ENCODE measurements around the gene MCTP1. TPM values are rescaled to one million over a fixed set of nuclear protein-coding genes. Genes with fewer than 3 reads are reported as not detected.

Gene MCTP1
- total and polyA plus RNA-seq, 2 experiments from 2014 or later, result 0.23 TPM; not detected in 1

DNA sequence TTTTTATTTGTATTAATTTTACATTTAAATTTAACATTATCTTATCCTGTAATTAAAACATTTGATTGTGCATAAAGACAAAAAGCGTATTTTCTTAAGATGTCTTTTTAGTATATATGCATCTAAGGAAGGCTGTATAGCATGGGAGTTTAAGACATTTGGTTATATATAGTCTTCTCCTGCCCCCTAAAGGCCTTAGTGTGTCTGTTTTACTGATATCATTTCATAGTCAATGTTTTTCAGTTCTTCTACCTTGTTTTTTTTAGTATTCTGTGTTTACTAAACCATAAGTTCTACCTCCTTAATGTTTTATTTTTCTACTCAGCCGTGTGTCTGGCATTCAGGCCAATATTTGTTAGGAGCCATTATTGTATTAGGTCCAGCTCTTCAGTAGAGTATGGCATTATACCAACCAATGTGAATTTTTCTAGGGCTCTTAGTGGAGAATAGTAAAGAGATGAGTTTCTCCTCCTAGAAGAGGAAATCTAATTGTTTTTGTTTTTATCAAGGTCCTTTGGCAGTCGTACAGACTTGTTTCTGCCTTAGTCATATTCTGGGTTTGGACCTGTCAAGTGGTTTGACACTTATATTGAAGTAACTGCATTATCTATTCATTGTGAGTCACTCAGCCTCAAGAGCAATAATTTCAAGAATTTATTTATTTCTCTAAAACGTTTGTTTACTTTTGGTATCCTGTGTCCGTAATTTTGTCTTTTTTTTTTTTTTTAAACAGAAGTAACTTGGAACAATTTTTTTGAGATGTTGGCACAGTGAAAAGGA is 591.7 kb downstream of the MCTP1 start:
- DNase-seq, result peak; percentile 90
- in situ Hi-C loops (cut with MboI), result no loop called here
- no peak overlapping the region for H2AFZ ChIP-seq
- H3F3A ChIP-seq (ENCODE audit: insufficient read depth), result peaks cover 18% of the 10 kb centered on the region
- H3K27ac ChIP-seq, result no peak overlapping the region
- no peaks in the 10 kb centered on the region for H3K9me2 ChIP-seq (ENCODE audit: insufficient read depth)
- no peaks in the 10 kb centered on the region for H3K27me3 ChIP-seq (replicated peaks; ENCODE audit: insufficient read depth)
- H3K4me3 ChIP-seq, result peak overlapping the region; percentile 27
- H4K20me1 ChIP-seq (ENCODE audit: insufficient read depth), result no peaks in the 10 kb centered on the region
- peak overlapping the region; percentile 76 for H3K4me2 ChIP-seq (ENCODE audit: unreplicated experiment)
- H3K79me2 ChIP-seq (ENCODE audit: insufficient read depth), result no peaks in the 10 kb centered on the region
- H3K36me3 ChIP-seq (ENCODE audit: low read depth), result no peaks in the 10 kb centered on the region
- H3K4me1 ChIP-seq (ENCODE audit: insufficient read depth), result peaks cover 40% of the 10 kb centered on the region
- WGBS, 2 experiments (ENCODE audit: low coverage in 1 of 2, low lambda C conversion rate in 2 of 2, missing lambda C conversion rate in 2 of 2), result 16 to 20% methylated on average over 5 of the region's 5 CpGs
- no peak overlapping the region for H3K9ac ChIP-seq
- TF ChIP-seq EZH2phosphoT487 (IDR thresholded peaks at IDR 0.05; ENCODE audit: insufficient read depth, low read depth) (0 out of 2 replicates have a peak, but pooled peaks have one; percentile 49), EZH2 (IDR thresholded peaks at IDR 0.05; ENCODE audit: insufficient read depth, poor library complexity, severe bottlenecking) (no peak)
- no peaks in the 10 kb centered on the region for H3K9me3 ChIP-seq (ENCODE audit: low read depth)

DNA sequence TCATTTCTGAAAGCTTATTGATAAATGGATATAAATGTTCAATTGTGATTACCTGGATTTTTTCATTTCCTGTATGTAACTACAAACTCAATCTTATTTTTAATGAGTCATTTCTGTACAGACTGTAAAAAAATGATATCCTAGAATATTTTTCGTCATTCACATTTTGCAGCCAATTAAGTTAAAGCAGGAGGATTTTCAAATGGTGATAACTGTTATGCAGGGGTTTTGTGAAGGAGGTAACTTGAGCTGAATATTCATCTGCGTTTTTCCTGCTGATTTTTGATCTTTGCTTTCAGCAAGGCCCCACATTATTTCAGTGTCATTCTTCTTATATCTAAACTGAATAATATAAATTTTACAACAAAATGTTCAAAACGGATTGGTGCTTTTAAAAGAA is 592.3 kb downstream of the MCTP1 start:
- peak overlapping the region; percentile 76 for H3K4me2 ChIP-seq (ENCODE audit: unreplicated experiment)
- TF ChIP-seq EZH2 (IDR thresholded peaks at IDR 0.05; ENCODE audit: insufficient read depth, poor library complexity, severe bottlenecking) (no peak), EZH2phosphoT487 (IDR thresholded peaks at IDR 0.05; ENCODE audit: insufficient read depth, low read depth) (no peak)
- H3K79me2 ChIP-seq (ENCODE audit: insufficient read depth), result no peaks in the 10 kb centered on the region
- no peaks in the 10 kb centered on the region for H4K20me1 ChIP-seq (ENCODE audit: insufficient read depth)
- no peak overlapping the region for H3K27ac ChIP-seq
- no peaks in the 10 kb centered on the region for H3K9me2 ChIP-seq (ENCODE audit: insufficient read depth)
- DNase-seq, result no peak
- H3F3A ChIP-seq (ENCODE audit: insufficient read depth), result peaks cover 18% of the 10 kb centered on the region
- H3K36me3 ChIP-seq (ENCODE audit: low read depth), result no peaks in the 10 kb centered on the region
- H3K27me3 ChIP-seq (replicated peaks; ENCODE audit: insufficient read depth), result no peaks in the 10 kb centered on the region
- H3K9me3 ChIP-seq (ENCODE audit: low read depth), result no peaks in the 10 kb centered on the region
- H2AFZ ChIP-seq, result no peak overlapping the region
- in situ Hi-C loops (cut with MboI), result no loop called here
- H3K4me3 ChIP-seq, result no peak overlapping the region; the same call in 1 of the 2 replicates
- 59 to 63% methylated on average over 3 of the region's 3 CpGs for WGBS, 2 experiments (ENCODE audit: low coverage in 1 of 2, low lambda C conversion rate in 2 of 2, missing lambda C conversion rate in 2 of 2)
- H3K4me1 ChIP-seq (ENCODE audit: insufficient read depth), result peaks cover 40% of the 10 kb centered on the region
- H3K9ac ChIP-seq, result no peak overlapping the region

- Histone ChIP-seq H3K27me3 (replicated peaks; ENCODE audit: insufficient read depth) (no peaks in the 10 kb centered on the region), H3K27ac (no peak overlapping the region), H3K9me3 (ENCODE audit: low read depth) (no peaks in the 10 kb centered on the region), H4K20me1 (ENCODE audit: insufficient read depth) (no peaks in the 10 kb centered on the region), H3F3A (ENCODE audit: insufficient read depth) (peaks cover 18% of the 10 kb centered on the region), H3K79me2 (ENCODE audit: insufficient read depth) (no peaks in the 10 kb centered on the region), H3K4me3 (no peak overlapping the region), H2AFZ (no peak overlapping the region), H3K9ac (no peak overlapping the region), H3K4me2 (ENCODE audit: unreplicated experiment) (peak overlapping the region; percentile 10), H3K4me1 (ENCODE audit: insufficient read depth) (peaks cover 40% of the 10 kb centered on the region), H3K9me2 (ENCODE audit: insufficient read depth) (no peaks in the 10 kb centered on the region), H3K36me3 (ENCODE audit: low read depth) (no peaks in the 10 kb centered on the region)
- 21 to 31% methylated on average over 4 of the region's 4 CpGs for WGBS, 2 experiments (ENCODE audit: low coverage in 1 of 2, low lambda C conversion rate in 2 of 2, missing lambda C conversion rate in 2 of 2)
- no peak for TF ChIP-seq EZH2 (IDR thresholded peaks at IDR 0.05; ENCODE audit: insufficient read depth, poor library complexity, severe bottlenecking)
- TF ChIP-seq EZH2phosphoT487 (IDR thresholded peaks at IDR 0.05; ENCODE audit: insufficient read depth, low read depth), result no peak
- in situ Hi-C loops (cut with MboI), result no loop called here
- peak; percentile 78 for DNase-seq
Measured at GRCh38 chr5:94691949-94692348, 592.9 kb downstream of the MCTP1 start.

DNA sequence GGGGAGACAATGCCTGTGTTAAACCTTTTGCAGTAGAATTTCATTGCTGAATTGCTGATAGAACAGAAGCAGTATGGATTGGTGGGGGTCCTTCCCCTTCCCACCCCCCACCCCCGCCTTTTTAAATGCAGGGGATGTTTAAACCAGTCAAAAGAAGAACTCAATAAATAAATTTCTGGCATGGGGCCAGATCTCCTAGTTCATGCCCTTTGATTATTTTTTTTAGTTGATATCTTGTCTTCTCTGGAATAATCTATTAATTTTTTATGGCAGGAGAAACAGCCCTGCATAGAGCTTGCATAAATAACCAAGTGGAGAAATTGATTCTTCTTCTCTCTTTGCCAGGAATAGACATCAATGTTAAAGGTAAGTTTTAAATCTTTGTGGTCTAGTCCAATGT is 593.6 kb downstream of the MCTP1 start:
- TF ChIP-seq EZH2 (IDR thresholded peaks at IDR 0.05; ENCODE audit: insufficient read depth, poor library complexity, severe bottlenecking) (no peak), EZH2phosphoT487 (IDR thresholded peaks at IDR 0.05; ENCODE audit: insufficient read depth, low read depth) (no peak)
- no peak for DNase-seq
- 90 to 96% methylated on average over 1 of the region's 1 CpG for WGBS, 2 experiments (ENCODE audit: low coverage in 1 of 2, low lambda C conversion rate in 2 of 2, missing lambda C conversion rate in 2 of 2)
- Histone ChIP-seq H3K4me3 (no peak overlapping the region), H3K27me3 (replicated peaks; ENCODE audit: insufficient read depth) (no peaks in the 10 kb centered on the region), H3K9me2 (ENCODE audit: insufficient read depth) (no peaks in the 10 kb centered on the region), H3K36me3 (ENCODE audit: low read depth) (no peaks in the 10 kb centered on the region), H3K9ac (no peak overlapping the region), H3K4me2 (ENCODE audit: unreplicated experiment) (no peak overlapping the region), H3K27ac (no peak overlapping the region), H2AFZ (no peak overlapping the region), H3F3A (ENCODE audit: insufficient read depth) (peaks cover 18% of the 10 kb centered on the region), H3K79me2 (ENCODE audit: insufficient read depth) (no peaks in the 10 kb centered on the region), H3K9me3 (ENCODE audit: low read depth) (no peaks in the 10 kb centered on the region), H4K20me1 (ENCODE audit: insufficient read depth) (no peaks in the 10 kb centered on the region), H3K4me1 (ENCODE audit: insufficient read depth) (peaks cover 40% of the 10 kb centered on the region)
- in situ Hi-C loops (cut with MboI), result no loop called here

Data from GM23248 (cell line).